GM23338 (cell line): ENCODE measurements around the gene UPK3B. TPM values are rescaled to one million over a fixed set of nuclear protein-coding genes. Genes with fewer than 3 reads are reported as not detected.
"Not testable (repeated sequence)": the region's sequence is repeated elsewhere in the genome, so short reads cannot be mapped to it uniquely, and the experiment has no call there.

ENCODE experiments used
- ATAC-seq: fragments of 200-7000 bp; cut with Tn5 transposase; 3 replicates; pipeline ENCODE4 v1.9.1; 2020
- DNase-seq: peaks from one replicate; pipeline ENCODE4 v3.0.0-alpha.2; 2015; ENCODE audit warnings: low spot score
- H2AFZ ChIP-seq: fragments of 200-600 bp; sonication (generic); 2 replicates; pipeline ENCODE4 v1.8.0; 2016; ENCODE audit warnings: antibody characterized with exemption, mild to moderate bottlenecking, moderate library complexity
- H3F3A ChIP-seq: fragments of 200-600 bp; sonication (generic); replicated peaks from 2 replicates; pipeline ENCODE4 v1.8.0; 2017; ENCODE audit warnings: antibody characterized with exemption, mixed run types, low read depth
- H3K27ac ChIP-seq: fragments of 200-600 bp; sonication (generic); 2 replicates; pipeline ENCODE4 v1.6.1; 2016; ENCODE audit warnings: low read depth
- H3K27me3 ChIP-seq: fragments of 200-600 bp; sonication (generic); 2 replicates; pipeline ENCODE4 v1.8.0; 2016; ENCODE audit warnings: mild to moderate bottlenecking, mixed run types, moderate library complexity; ENCODE audit not compliant: insufficient read depth
- H3K36me3 ChIP-seq: fragments of 200-600 bp; sonication (generic); 2 replicates; pipeline ENCODE4 v1.8.0; 2016; ENCODE audit warnings: mild to moderate bottlenecking; ENCODE audit not compliant: insufficient read depth
- H3K4me1 ChIP-seq: fragments of 200-600 bp; sonication (generic); 2 replicates; pipeline ENCODE4 v1.8.0; 2016; ENCODE audit warnings: mild to moderate bottlenecking, moderate library complexity; ENCODE audit not compliant: insufficient read depth
- H3K4me2 ChIP-seq: fragments of 200-600 bp; sonication (generic); 2 replicates; pipeline ENCODE4 v1.7.1; 2017; ENCODE audit warnings: mixed run types
- H3K4me3 ChIP-seq: fragments of 200-600 bp; sonication (generic); 2 replicates; pipeline ENCODE4 v1.6.1; 2016; ENCODE audit warnings: mixed run types
- H3K79me2 ChIP-seq: fragments of 200-600 bp; sonication (generic); replicated peaks from 2 replicates; pipeline ENCODE4 v1.8.0; 2017; ENCODE audit warnings: mild to moderate bottlenecking; ENCODE audit not compliant: insufficient read depth
- H3K9me2 ChIP-seq: fragments of 200-600 bp; sonication (generic); 2 replicates; pipeline ENCODE4 v1.8.0; 2017; ENCODE audit not compliant: insufficient read depth
- H4K20me1 ChIP-seq: fragments of 200-600 bp; sonication (generic); replicated peaks from 2 replicates; pipeline ENCODE4 v1.8.0; 2017; ENCODE audit warnings: mild to moderate bottlenecking; ENCODE audit not compliant: insufficient read depth
- H3K27ac Mint-ChIP-seq: 2 replicates; pipeline ENCODE4 v1.8.0; 2020; ENCODE audit warnings: inconsistent platforms, mild to moderate bottlenecking, moderate library complexity, mixed read lengths
- H3K27me3 Mint-ChIP-seq: 3 replicates; pipeline ENCODE4 v1.8.0; 2022; ENCODE audit warnings: low read depth, mild to moderate bottlenecking, moderate library complexity, mixed read lengths, inconsistent platforms; ENCODE audit not compliant: insufficient read depth, poor library complexity
- H3K36me3 Mint-ChIP-seq: 3 replicates; pipeline ENCODE4 v1.8.0; 2021; ENCODE audit warnings: low read depth, mild to moderate bottlenecking, inconsistent platforms, moderate library complexity, mixed read lengths
- H3K4me1 Mint-ChIP-seq: 3 replicates; pipeline ENCODE4 v1.8.0; 2020; ENCODE audit warnings: mild to moderate bottlenecking, inconsistent platforms, mixed read lengths
- H3K4me3 Mint-ChIP-seq: 3 replicates; pipeline ENCODE4 v1.8.0; 2021; ENCODE audit warnings: moderate library complexity, mild to moderate bottlenecking, inconsistent platforms, mixed read lengths
- H3K9me3 Mint-ChIP-seq: 3 replicates; pipeline ENCODE4 v1.8.0; 2020; ENCODE audit warnings: moderate library complexity, mild to moderate bottlenecking, inconsistent platforms, mixed read lengths
- CREB1 ChIP-seq: fragments of 250-450 bp; sonication (Bioruptor Pico); IDR thresholded peaks from 2 replicates; pipeline ENCODE4 v1.5.0; 2020; ENCODE audit warnings: low read depth, mild to moderate bottlenecking, moderate library complexity
- EZH2phosphoT487 ChIP-seq: fragments of 200-600 bp; sonication (generic); IDR thresholded peaks from one replicate; pipeline ENCODE4 v1.8.1; 2018; ENCODE audit warnings: antibody characterized with exemption; ENCODE audit not compliant: unreplicated experiment
- POLR2AphosphoS5 ChIP-seq: IDR thresholded peaks from 2 replicates; pipeline ENCODE4 v1.6.1; 2016; ENCODE audit warnings: antibody characterized with exemption, low read depth
- polyA plus RNA-seq: library from polyadenylated mRNA; unstranded; fragments of >200 nt; fragmentation: Nextera tagmentation; extraction: Ambion mirVana; gene quantifications from 2 replicates; pipeline ENCODE4 v1.2.1, GENCODE V29; 2016
- total RNA-seq: library from RNA; depleted of rRNA; stranded (reverse); fragments of >200 nt; shearing (Covaris generic); gene quantifications from 2 replicates; pipeline ENCODE4 v1.2.3, GENCODE V29; 2014
- TF ChIP-seq, protein P1 (sequence below), 2 experiments: fragments of 200-600 bp in 1 of 2; sonication (generic) in 1 of 2; conservative IDR thresholded peaks; 2 replicates each; pipeline versions ENCODE4 v1.5.1 to v1.6.1; 2016 to 2017; ENCODE audit warnings: antibody characterized with exemption in 2 of 2, low read depth in 2 of 2, mild to moderate bottlenecking in 2 of 2, moderate library complexity in 1 of 2
- TF ChIP-seq, protein P2 (sequence below): fragments of 250-450 bp; sonication (Bioruptor Pico); IDR thresholded peaks from 2 replicates; pipeline ENCODE4 v1.5.0; 2020; ENCODE audit warnings: mild to moderate bottlenecking, moderate library complexity
- TF ChIP-seq, protein P3 (sequence below): IDR thresholded peaks from one replicate; pipeline ENCODE4 v1.6.1; 2018; ENCODE audit warnings: antibody characterized with exemption; ENCODE audit not compliant: unreplicated experiment

The UPK3B gene
- total and polyA plus RNA-seq, 2 experiments from 2014 or later = 3.8 to 5.2 TPM

GRCh38 chr7:76507723-76508406 lies 2.5 kb upstream of the UPK3B start:
- DNase-seq = peak; percentile 4
- Mint-ChIP-seq H3K27ac (no peak overlapping the region), H3K4me1 (peaks cover 5% of the 10 kb centered on the region), H3K27me3 (peaks cover 4% of the 10 kb centered on the region), H3K36me3 (peaks cover 3% of the 10 kb centered on the region; the same call in 1 of the 3 replicates), H3K9me3 (no peaks in the 10 kb centered on the region), H3K4me3 (no peak overlapping the region)
- no peaks in the 10 kb centered on the region for H4K20me1 ChIP-seq
- H3K27ac ChIP-seq = no peak overlapping the region
- peaks cover 12% of the 10 kb centered on the region for H3K4me1 ChIP-seq
- H3K4me3 ChIP-seq = no peak overlapping the region
- no peaks in the 10 kb centered on the region for H3K27me3 ChIP-seq
- H3K36me3 ChIP-seq = no peaks in the 10 kb centered on the region
- H3F3A ChIP-seq = no peaks in the 10 kb centered on the region
- H3K79me2 ChIP-seq = no peaks in the 10 kb centered on the region
- H2AFZ ChIP-seq = no peak overlapping the region
- ATAC-seq = no peak
- no peak overlapping the region for H3K4me2 ChIP-seq
- no peaks in the 10 kb centered on the region for H3K9me2 ChIP-seq
- no peak for TF ChIP-seq CREB1
- TF ChIP-seq, protein P1, sequence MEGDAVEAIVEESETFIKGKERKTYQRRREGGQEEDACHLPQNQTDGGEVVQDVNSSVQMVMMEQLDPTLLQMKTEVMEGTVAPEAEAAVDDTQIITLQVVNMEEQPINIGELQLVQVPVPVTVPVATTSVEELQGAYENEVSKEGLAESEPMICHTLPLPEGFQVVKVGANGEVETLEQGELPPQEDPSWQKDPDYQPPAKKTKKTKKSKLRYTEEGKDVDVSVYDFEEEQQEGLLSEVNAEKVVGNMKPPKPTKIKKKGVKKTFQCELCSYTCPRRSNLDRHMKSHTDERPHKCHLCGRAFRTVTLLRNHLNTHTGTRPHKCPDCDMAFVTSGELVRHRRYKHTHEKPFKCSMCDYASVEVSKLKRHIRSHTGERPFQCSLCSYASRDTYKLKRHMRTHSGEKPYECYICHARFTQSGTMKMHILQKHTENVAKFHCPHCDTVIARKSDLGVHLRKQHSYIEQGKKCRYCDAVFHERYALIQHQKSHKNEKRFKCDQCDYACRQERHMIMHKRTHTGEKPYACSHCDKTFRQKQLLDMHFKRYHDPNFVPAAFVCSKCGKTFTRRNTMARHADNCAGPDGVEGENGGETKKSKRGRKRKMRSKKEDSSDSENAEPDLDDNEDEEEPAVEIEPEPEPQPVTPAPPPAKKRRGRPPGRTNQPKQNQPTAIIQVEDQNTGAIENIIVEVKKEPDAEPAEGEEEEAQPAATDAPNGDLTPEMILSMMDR (conservative IDR thresholded peaks at IDR 0.05; ENCODE audit: low read depth in 2 of 2) = no peak
- TF ChIP-seq, protein P2, sequence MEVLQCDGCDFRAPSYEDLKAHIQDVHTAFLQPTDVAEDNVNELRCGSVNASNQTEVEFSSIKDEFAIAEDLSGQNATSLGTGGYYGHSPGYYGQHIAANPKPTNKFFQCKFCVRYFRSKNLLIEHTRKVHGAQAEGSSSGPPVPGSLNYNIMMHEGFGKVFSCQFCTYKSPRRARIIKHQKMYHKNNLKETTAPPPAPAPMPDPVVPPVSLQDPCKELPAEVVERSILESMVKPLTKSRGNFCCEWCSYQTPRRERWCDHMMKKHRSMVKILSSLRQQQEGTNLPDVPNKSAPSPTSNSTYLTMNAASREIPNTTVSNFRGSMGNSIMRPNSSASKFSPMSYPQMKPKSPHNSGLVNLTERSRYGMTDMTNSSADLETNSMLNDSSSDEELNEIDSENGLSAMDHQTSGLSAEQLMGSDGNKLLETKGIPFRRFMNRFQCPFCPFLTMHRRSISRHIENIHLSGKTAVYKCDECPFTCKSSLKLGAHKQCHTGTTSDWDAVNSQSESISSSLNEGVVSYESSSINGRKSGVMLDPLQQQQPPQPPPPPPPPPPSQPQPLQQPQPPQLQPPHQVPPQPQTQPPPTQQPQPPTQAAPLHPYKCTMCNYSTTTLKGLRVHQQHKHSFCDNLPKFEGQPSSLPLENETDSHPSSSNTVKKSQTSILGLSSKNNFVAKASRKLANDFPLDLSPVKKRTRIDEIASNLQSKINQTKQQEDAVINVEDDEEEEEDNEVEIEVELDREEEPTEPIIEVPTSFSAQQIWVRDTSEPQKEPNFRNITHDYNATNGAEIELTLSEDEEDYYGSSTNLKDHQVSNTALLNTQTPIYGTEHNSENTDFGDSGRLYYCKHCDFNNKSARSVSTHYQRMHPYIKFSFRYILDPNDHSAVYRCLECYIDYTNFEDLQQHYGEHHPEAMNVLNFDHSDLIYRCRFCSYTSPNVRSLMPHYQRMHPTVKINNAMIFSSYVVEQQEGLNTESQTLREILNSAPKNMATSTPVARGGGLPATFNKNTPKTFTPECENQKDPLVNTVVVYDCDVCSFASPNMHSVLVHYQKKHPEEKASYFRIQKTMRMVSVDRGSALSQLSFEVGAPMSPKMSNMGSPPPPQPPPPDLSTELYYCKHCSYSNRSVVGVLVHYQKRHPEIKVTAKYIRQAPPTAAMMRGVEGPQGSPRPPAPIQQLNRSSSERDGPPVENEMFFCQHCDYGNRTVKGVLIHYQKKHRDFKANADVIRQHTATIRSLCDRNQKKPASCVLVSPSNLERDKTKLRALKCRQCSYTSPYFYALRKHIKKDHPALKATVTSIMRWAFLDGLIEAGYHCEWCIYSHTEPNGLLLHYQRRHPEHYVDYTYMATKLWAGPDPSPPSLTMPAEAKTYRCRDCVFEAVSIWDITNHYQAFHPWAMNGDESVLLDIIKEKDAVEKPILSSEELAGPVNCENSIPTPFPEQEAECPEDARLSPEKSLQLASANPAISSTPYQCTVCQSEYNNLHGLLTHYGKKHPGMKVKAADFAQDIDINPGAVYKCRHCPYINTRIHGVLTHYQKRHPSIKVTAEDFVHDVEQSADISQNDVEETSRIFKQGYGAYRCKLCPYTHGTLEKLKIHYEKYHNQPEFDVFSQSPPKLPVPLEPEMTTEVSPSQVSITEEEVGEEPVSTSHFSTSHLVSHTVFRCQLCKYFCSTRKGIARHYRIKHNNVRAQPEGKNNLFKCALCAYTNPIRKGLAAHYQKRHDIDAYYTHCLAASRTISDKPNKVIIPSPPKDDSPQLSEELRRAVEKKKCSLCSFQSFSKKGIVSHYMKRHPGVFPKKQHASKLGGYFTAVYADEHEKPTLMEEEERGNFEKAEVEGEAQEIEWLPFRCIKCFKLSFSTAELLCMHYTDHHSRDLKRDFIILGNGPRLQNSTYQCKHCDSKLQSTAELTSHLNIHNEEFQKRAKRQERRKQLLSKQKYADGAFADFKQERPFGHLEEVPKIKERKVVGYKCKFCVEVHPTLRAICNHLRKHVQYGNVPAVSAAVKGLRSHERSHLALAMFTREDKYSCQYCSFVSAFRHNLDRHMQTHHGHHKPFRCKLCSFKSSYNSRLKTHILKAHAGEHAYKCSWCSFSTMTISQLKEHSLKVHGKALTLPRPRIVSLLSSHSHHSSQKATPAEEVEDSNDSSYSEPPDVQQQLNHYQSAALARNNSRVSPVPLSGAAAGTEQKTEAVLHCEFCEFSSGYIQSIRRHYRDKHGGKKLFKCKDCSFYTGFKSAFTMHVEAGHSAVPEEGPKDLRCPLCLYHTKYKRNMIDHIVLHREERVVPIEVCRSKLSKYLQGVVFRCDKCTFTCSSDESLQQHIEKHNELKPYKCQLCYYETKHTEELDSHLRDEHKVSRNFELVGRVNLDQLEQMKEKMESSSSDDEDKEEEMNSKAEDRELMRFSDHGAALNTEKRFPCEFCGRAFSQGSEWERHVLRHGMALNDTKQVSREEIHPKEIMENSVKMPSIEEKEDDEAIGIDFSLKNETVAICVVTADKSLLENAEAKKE = no peak
- TF ChIP-seq POLR2AphosphoS5 = no peak
- TF ChIP-seq, protein P3, sequence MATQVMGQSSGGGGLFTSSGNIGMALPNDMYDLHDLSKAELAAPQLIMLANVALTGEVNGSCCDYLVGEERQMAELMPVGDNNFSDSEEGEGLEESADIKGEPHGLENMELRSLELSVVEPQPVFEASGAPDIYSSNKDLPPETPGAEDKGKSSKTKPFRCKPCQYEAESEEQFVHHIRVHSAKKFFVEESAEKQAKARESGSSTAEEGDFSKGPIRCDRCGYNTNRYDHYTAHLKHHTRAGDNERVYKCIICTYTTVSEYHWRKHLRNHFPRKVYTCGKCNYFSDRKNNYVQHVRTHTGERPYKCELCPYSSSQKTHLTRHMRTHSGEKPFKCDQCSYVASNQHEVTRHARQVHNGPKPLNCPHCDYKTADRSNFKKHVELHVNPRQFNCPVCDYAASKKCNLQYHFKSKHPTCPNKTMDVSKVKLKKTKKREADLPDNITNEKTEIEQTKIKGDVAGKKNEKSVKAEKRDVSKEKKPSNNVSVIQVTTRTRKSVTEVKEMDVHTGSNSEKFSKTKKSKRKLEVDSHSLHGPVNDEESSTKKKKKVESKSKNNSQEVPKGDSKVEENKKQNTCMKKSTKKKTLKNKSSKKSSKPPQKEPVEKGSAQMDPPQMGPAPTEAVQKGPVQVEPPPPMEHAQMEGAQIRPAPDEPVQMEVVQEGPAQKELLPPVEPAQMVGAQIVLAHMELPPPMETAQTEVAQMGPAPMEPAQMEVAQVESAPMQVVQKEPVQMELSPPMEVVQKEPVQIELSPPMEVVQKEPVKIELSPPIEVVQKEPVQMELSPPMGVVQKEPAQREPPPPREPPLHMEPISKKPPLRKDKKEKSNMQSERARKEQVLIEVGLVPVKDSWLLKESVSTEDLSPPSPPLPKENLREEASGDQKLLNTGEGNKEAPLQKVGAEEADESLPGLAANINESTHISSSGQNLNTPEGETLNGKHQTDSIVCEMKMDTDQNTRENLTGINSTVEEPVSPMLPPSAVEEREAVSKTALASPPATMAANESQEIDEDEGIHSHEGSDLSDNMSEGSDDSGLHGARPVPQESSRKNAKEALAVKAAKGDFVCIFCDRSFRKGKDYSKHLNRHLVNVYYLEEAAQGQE = no peak
- no peak for TF ChIP-seq EZH2phosphoT487

- H3K4me3 Mint-ChIP-seq, H3K36me3 Mint-ChIP-seq, H2AFZ ChIP-seq, H3K27ac Mint-ChIP-seq, H3F3A ChIP-seq, ATAC-seq, H3K79me2 ChIP-seq, H3K36me3 ChIP-seq, H4K20me1 ChIP-seq, H3K27ac ChIP-seq, DNase-seq, H3K9me3 Mint-ChIP-seq, H3K27me3 Mint-ChIP-seq, H3K27me3 ChIP-seq, H3K4me1 Mint-ChIP-seq, H3K4me2 ChIP-seq, H3K9me2 ChIP-seq, H3K4me3 ChIP-seq: not testable (repeated sequence)
- H3K4me1 ChIP-seq = peaks cover 12% of the 10 kb centered on the region
Observed at GRCh38 chr7:76511200-76511910, 1.0 kb downstream of the UPK3B start.
